Suppressor macrophage treated with lipopolysaccharide for 4 hours (primary cell): Measurements from ENCODE around the gene PTPRH.
"Not testable (repeated sequence)": the region's sequence is repeated elsewhere in the genome, so short reads cannot be mapped to it uniquely, and the experiment has no call there.

Experiments
- DNase-seq: peaks from one replicate; pipeline ENCODE4 v3.0.0-alpha.2; 2020

PTPRH gene

GRCh38 chr19:55156202-55157063 lies 52.9 kb downstream of the PTPRH start:
- DNase-seq, result no peak

GRCh38 chr19:55155784-55156183 lies 53.5 kb downstream of the PTPRH start:
- not testable (repeated sequence) for DNase-seq

- no peak for DNase-seq
Measured at GRCh38 chr19:55153652-55154264, 55.5 kb downstream of the PTPRH start.

GRCh38 chr19:55152017-55152416 lies 57.3 kb downstream of the PTPRH start:
- DNase-seq, result no peak

GRCh38 chr19:55149078-55150003 lies 60.0 kb downstream of the PTPRH start, which contains the start of gene TNNT1:
Gene TNNT1, minus strand, starts transcription at chr19:55149206. Its CDS starts 2,049 bp downstream, at chr19:55147157.
- DNase-seq, result no peak

GRCh38 chr19:55147545-55148251 lies 61.6 kb downstream of the PTPRH start:
- no peak for DNase-seq

- no peak for DNase-seq
Measured at GRCh38 chr19:55146705-55147273, 62.5 kb downstream of the PTPRH start.

- DNase-seq, result peak; percentile 35
Measured at GRCh38 chr19:55146078-55146704, 63.1 kb downstream of the PTPRH start.

GRCh38 chr19:55145232-55145631 lies 64.1 kb downstream of the PTPRH start:
- DNase-seq, result peak; percentile 31

GRCh38 chr19:55141696-55142095 lies 67.6 kb downstream of the PTPRH start:
- no peak for DNase-seq

- no peak for DNase-seq
Measured at GRCh38 chr19:55137915-55138314, 71.4 kb downstream of the PTPRH start.

- DNase-seq, result no peak
Measured at GRCh38 chr19:55136399-55137102, 72.8 kb downstream of the PTPRH start.

GRCh38 chr19:55134736-55135135 lies 74.6 kb downstream of the PTPRH start:
- no peak for DNase-seq

- DNase-seq, result peak; percentile 28
Measured at GRCh38 chr19:55133639-55134444, 75.5 kb downstream of the PTPRH start.

GRCh38 chr19:55132453-55133129 lies 76.7 kb downstream of the PTPRH start:
- DNase-seq, result peak; percentile 13

GRCh38 chr19:55131421-55131820 lies 77.9 kb downstream of the PTPRH start:
- no peak for DNase-seq
